HCT116 (cell line): ENCODE results near the gene OTOG. TPM values are rescaled to one million over a fixed set of nuclear protein-coding genes. Genes with fewer than 3 reads are reported as not detected.

Experiments used
- ATAC-seq: fragments of 200-7000 bp; cut with Tn5 transposase; 2 replicates; pipeline ENCODE4 v1.9.1; 2020; ENCODE audit warnings: mild to moderate bottlenecking, moderate library complexity
- BruUV-seq: library from RNA; stranded (reverse); fragments of 400-500 nt; replicated peaks from 2 replicates; lab custom pipeline; 2021; lab: Mats Ljungman, UMichigan
- CTCF ChIA-PET: fragments of 300-600 bp; sonication (Branson Sonifier 250); formaldehyde crosslinking; loops from one replicate; lab custom pipeline; 2021; ENCODE audit warnings: antibody characterized with exemption; lab: Charles Lee
- POLR2A ChIA-PET: fragments of 300-600, 350-600 bp; sonication (Branson Sonifier 250); formaldehyde crosslinking; loops from one replicate; lab custom pipeline; 2021; ENCODE audit warnings: antibody characterized with exemption; lab: Charles Lee
- RAD21 ChIA-PET, 2 experiments: fragments of 300-600 bp; sonication (Branson Sonifier 250); formaldehyde crosslinking; loops; one replicate each; lab custom pipeline; 2023; ENCODE audit warnings: low total read pairs in 2 of 2; ENCODE audit not compliant: uncharacterized antibody in 2 of 2, unreplicated experiment in 2 of 2, low non-redundant PET in 1 of 2; lab: Charles Lee
- DNase-seq: peaks from one replicate; pipeline ENCODE4 v3.0.0-alpha.2; 2010; ENCODE audit warnings: low read depth, low spot score
- H2AFZ ChIP-seq: fragments of 200-600 bp; shearing (Covaris generic), sonication (generic); 2 replicates; pipeline ENCODE4 v1.6.1; 2017; ENCODE audit warnings: low read depth, mixed run types, mixed read lengths, antibody characterized with exemption, low read length; ENCODE audit not compliant: poor library complexity, severe bottlenecking
- H3K27ac ChIP-seq: 2 replicates; pipeline ENCODE4 v1.5.1; 2012; ENCODE audit warnings: low read depth, low read length
- H3K27me3 ChIP-seq: fragments of 200-600 bp; sonication (generic); 2 replicates; pipeline ENCODE4 v1.6.1; 2016; ENCODE audit warnings: mixed run types, low read length, mixed read lengths; ENCODE audit not compliant: insufficient read depth
- H3K36me3 ChIP-seq, 2 experiments: fragments of 200-500 bp in 1 of 2; fragments of 200-600 bp in 1 of 2; sonication (Bioruptor generic) in 1 of 2; sonication (generic) in 1 of 2; 2 replicates each; pipeline versions ENCODE4 v1.5.1 to v1.6.1; 2014 to 2016; ENCODE audit warnings: low read length in 2 of 2, inconsistent platforms in 1 of 2, mixed read lengths in 1 of 2, mixed run types in 1 of 2; ENCODE audit not compliant: insufficient read depth in 2 of 2, control insufficient read depth in 1 of 2
- H3K4me1 ChIP-seq, 2 experiments: fragments of 200-600 bp in 1 of 2; sonication (generic) in 1 of 2; 2 replicates each; pipeline versions ENCODE4 v1.5.1 to v1.6.1; 2012 to 2017; ENCODE audit warnings: low read length in 2 of 2, inconsistent platforms in 1 of 2, mild to moderate bottlenecking in 1 of 2, mixed read lengths in 1 of 2, mixed run types in 1 of 2, moderate library complexity in 1 of 2; ENCODE audit not compliant: insufficient read depth in 2 of 2, control insufficient read depth in 1 of 2
- H3K4me2 ChIP-seq: fragments of 200-600 bp; sonication (generic); 2 replicates; pipeline ENCODE4 v1.6.1; 2017; ENCODE audit warnings: mixed run types, low read length, mixed read lengths
- H3K4me3 ChIP-seq, 2 experiments: fragments of 200-600 bp in 1 of 2; sonication (generic) in 1 of 2; replicated peaks in 1 of 2; 2 replicates each; pipeline ENCODE4 v1.5.1; 2011 to 2016; ENCODE audit warnings: low read length in 2 of 2, control low read depth in 1 of 2, low read depth in 1 of 2, mild to moderate bottlenecking in 1 of 2, mixed read lengths in 1 of 2, mixed run types in 1 of 2
- H3K79me2 ChIP-seq: fragments of 200-600 bp; sonication (generic); 2 replicates; pipeline ENCODE4 v1.6.1; 2017; ENCODE audit warnings: mild to moderate bottlenecking, mixed run types, low read length, moderate library complexity, mixed read lengths; ENCODE audit not compliant: insufficient read depth
- H3K9ac ChIP-seq: fragments of 200-600 bp; sonication (generic); 2 replicates; pipeline ENCODE4 v1.6.1; 2016; ENCODE audit warnings: low read length, mixed read lengths
- H3K9me2 ChIP-seq: fragments of 200-600 bp; sonication (generic), shearing (Covaris generic); 2 replicates; pipeline ENCODE4 v1.6.1; 2017; ENCODE audit warnings: mixed run types, mild to moderate bottlenecking, moderate library complexity; ENCODE audit not compliant: insufficient read depth
- H3K9me3 ChIP-seq, 2 experiments: fragments of 200-500 bp in 1 of 2; fragments of 200-600 bp in 1 of 2; sonication (Bioruptor generic) in 1 of 2; sonication (generic) in 1 of 2; 2 replicates each; pipeline ENCODE4 v1.6.1; 2014 to 2017; ENCODE audit warnings: low read length in 2 of 2, mixed read lengths in 2 of 2, inconsistent platforms in 1 of 2, low read depth in 1 of 2, mild to moderate bottlenecking in 1 of 2, mixed run types in 1 of 2, moderate library complexity in 1 of 2; ENCODE audit not compliant: control insufficient read depth in 1 of 2, insufficient read depth in 1 of 2
- H4K20me1 ChIP-seq: fragments of 200-600 bp; sonication (generic), shearing (Covaris generic); 2 replicates; pipeline ENCODE4 v1.6.1; 2017; ENCODE audit warnings: mixed run types, mild to moderate bottlenecking, moderate library complexity; ENCODE audit not compliant: insufficient read depth
- EGR1 ChIP-seq: IDR thresholded peaks from 2 replicates; pipeline ENCODE4 v1.6.1; 2012; ENCODE audit warnings: low read depth
- TCF7L2 ChIP-seq: IDR thresholded peaks from 2 replicates; pipeline ENCODE4 v1.7.0; 2011; ENCODE audit warnings: borderline replicate concordance, inconsistent platforms; ENCODE audit not compliant: insufficient read depth, insufficient read length; ENCODE audit errors: extremely low read depth
- ZNF274 ChIP-seq: fragments of 200-500 bp; sonication (Bioruptor generic); IDR thresholded peaks from 2 replicates; pipeline ENCODE4 v1.6.1; 2014; ENCODE audit warnings: mild to moderate bottlenecking, low read depth, low read length, inconsistent platforms
- intact Hi-C: fragments of 100-400 bp; cut with micrococcal nuclease; formaldehyde crosslinking; loops from 2 replicates; pipeline ENCODE4 v1.10.0; 2022
- total RNA-seq: library from RNA; stranded (reverse); gene quantifications from one replicate; pipeline ENCODE4 v1.2.1, GENCODE V29; 2021; ENCODE audit not compliant: unreplicated experiment
- TF ChIP-seq, protein P1 (sequence below), 3 experiments: fragments of 200-600 bp in 1 of 3; sonication (generic) in 1 of 3; IDR thresholded peaks in 2 of 3; conservative IDR thresholded peaks in 1 of 3; 2 replicates each; pipeline ENCODE4 v1.5.1; 2012 to 2017; ENCODE audit warnings: low read depth in 2 of 3, low read length in 2 of 3, antibody characterized with exemption in 1 of 3, borderline replicate concordance in 1 of 3, control low read depth in 1 of 3, mild to moderate bottlenecking in 1 of 3, mixed read lengths in 1 of 3, mixed run types in 1 of 3, moderate library complexity in 1 of 3; ENCODE audit not compliant: insufficient read depth in 1 of 3
- TF ChIP-seq, protein P2 (sequence below): IDR thresholded peaks from 2 replicates; pipeline ENCODE4 v1.6.1; 2012

OTOG gene
- total RNA-seq, 1 experiment from 2014 or later: 0.07 TPM

DNA sequence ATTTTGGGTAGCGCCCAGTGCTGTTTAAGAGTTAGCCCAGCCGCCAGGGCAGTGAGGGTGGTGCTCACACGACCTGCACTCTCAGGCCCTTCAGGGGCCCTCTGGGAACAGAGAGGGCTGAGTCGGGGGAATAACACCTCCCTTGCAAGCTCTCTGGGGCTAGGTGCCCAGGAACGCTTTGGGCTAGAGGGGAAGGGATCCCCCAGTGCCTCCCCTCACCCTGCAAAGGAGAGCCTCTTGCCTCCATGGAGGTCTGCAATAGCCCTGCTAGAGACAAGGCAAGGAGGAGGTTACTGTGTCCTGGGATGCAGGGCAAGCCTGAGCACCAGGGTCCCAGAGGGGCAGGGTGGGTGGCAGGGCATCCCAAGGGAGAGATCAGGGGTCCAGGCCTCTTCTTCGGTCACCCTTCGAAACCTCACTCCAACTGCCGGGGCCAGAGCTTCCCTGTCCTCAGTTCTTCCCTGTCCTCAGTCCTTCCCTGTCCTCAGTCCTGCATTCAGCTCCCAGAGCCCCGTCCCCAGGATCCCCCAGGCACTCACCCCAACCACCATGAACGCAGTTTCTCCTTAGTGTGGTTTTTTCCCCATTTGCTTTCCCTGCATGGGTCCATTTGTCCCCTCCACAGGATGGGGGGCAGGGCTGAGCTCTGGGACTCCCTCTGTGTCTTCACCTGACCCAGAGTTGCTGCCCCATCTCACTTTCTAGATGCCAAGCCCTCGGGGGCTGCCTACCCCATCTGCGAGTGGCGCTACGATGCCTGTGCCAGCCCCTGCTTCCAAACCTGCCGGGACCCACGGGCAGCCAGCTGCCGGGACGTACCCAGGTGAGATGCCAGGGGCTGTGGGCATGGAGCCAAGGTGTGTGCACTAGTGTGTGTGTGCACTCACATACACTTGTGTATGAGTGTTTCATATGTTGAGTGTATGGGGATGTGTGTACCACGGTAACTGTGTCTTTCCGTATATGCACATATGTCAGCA lies 60.8 kb downstream of the OTOG start:
- Histone ChIP-seq H3K9me3 (no peaks in the 10 kb centered on the region), H2AFZ (no peak overlapping the region), H3K4me1 (no peaks in the 10 kb centered on the region), H3K4me2 (no peak overlapping the region), H3K4me3 (no peak overlapping the region), H4K20me1 (no peaks in the 10 kb centered on the region), H3K79me2 (no peaks in the 10 kb centered on the region), H3K27me3 (no peaks in the 10 kb centered on the region), H3K27ac (no peak overlapping the region), H3K9me2 (no peaks in the 10 kb centered on the region), H3K36me3 (no peaks in the 10 kb centered on the region), H3K9ac (no peak overlapping the region)
- DNase-seq (no peak), ATAC-seq (no peak)
- intact Hi-C loops: no loop called here
- no TSS peak for BruUV-seq
- TF ChIP-seq, protein P1, sequence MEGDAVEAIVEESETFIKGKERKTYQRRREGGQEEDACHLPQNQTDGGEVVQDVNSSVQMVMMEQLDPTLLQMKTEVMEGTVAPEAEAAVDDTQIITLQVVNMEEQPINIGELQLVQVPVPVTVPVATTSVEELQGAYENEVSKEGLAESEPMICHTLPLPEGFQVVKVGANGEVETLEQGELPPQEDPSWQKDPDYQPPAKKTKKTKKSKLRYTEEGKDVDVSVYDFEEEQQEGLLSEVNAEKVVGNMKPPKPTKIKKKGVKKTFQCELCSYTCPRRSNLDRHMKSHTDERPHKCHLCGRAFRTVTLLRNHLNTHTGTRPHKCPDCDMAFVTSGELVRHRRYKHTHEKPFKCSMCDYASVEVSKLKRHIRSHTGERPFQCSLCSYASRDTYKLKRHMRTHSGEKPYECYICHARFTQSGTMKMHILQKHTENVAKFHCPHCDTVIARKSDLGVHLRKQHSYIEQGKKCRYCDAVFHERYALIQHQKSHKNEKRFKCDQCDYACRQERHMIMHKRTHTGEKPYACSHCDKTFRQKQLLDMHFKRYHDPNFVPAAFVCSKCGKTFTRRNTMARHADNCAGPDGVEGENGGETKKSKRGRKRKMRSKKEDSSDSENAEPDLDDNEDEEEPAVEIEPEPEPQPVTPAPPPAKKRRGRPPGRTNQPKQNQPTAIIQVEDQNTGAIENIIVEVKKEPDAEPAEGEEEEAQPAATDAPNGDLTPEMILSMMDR (IDR thresholded peaks at IDR 0.05 in 2 of 3, conservative IDR thresholded peaks at IDR 0.05 in 1 of 3; ENCODE audit: borderline replicate concordance in 1 of 3, insufficient read depth in 1 of 3, low read depth in 2 of 3, low read length in 2 of 3): no peak
- TF ChIP-seq EGR1 (no peak), TCF7L2 (no peak), ZNF274 (no peak)
- TF ChIP-seq, protein P2, sequence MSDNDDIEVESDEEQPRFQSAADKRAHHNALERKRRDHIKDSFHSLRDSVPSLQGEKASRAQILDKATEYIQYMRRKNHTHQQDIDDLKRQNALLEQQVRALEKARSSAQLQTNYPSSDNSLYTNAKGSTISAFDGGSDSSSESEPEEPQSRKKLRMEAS: no peak
- ChIA-PET CTCF (no interaction called here), POLR2A (no interaction called here), RAD21 (no interaction called here)
